HepG2 (cell line): ENCODE measurements around the gene CEP170. TPM values are rescaled to one million over a fixed set of nuclear protein-coding genes. Genes with fewer than 3 reads are reported as not detected.

ENCODE experiments used
- ATAC-seq: fragments of 200-7000 bp; cut with Tn5 transposase; 3 replicates; pipeline ENCODE4 v1.9.1; 2020; ENCODE audit warnings: mild to moderate bottlenecking, moderate library complexity
- BruUV-seq: library from RNA; stranded (reverse); fragments of 400-500 nt; replicated peaks from 2 replicates; lab custom pipeline; 2021; lab: Mats Ljungman, UMichigan
- CTCF ChIA-PET: fragments of 300-600 bp; formaldehyde crosslinking; extraction: SDS; loops from one replicate; lab custom pipeline; 2021; ENCODE audit warnings: low total read pairs, inconsistent platforms, low intra/inter-chr PET ratio; lab: Yijun Ruan, JAX
- POLR2A ChIA-PET: fragments of 350-600 bp; sonication (Branson Sonifier 250); formaldehyde crosslinking; loops from one replicate; lab custom pipeline; 2020; ENCODE audit warnings: antibody characterized with exemption, inconsistent platforms; lab: Yijun Ruan, JAX
- DNase-seq: peaks from one replicate; pipeline ENCODE4 v3.0.0-alpha.2; 2015; ENCODE audit warnings: low spot score
- FAIRE-seq: peaks from 3 replicates; lab custom pipeline; 2011; peaks lifted over from hg19 to GRCh38; lab: Jason Lieb, UNC
- H2AFZ ChIP-seq: one replicate; pipeline ENCODE4 v1.6.1; 2011; ENCODE audit warnings: low read length, inconsistent platforms
- H3K27ac ChIP-seq: fragments of 300-600 bp; 3 replicates; pipeline ENCODE4 v1.8.0; 2011; ENCODE audit warnings: mixed run types, mild to moderate bottlenecking, mixed read lengths, low read length, inconsistent platforms; ENCODE audit not compliant: insufficient read depth; ENCODE audit errors: extremely low read length
- H3K27me3 ChIP-seq, 2 experiments: fragments of 200-600 bp in 1 of 2; 2 replicates in 1 of 2; 3 replicates in 1 of 2; pipeline versions ENCODE4 v1.6.0 to v1.8.0; 2011; ENCODE audit warnings: low read length in 2 of 2, mild to moderate bottlenecking in 2 of 2, moderate library complexity in 2 of 2, inconsistent platforms in 1 of 2; ENCODE audit not compliant: insufficient read depth in 2 of 2, control insufficient read depth in 1 of 2
- H3K36me3 ChIP-seq, 2 experiments: fragments of 200-600 bp in 1 of 2; replicated peaks in 1 of 2; 2 replicates in 1 of 2; 3 replicates in 1 of 2; pipeline versions ENCODE4 v1.5.1 to v1.8.0; 2011; ENCODE audit warnings: low read length in 2 of 2, inconsistent platforms in 1 of 2; ENCODE audit not compliant: insufficient read depth in 2 of 2, control insufficient read depth in 1 of 2
- H3K4me1 ChIP-seq: 2 replicates; pipeline ENCODE4 v1.5.1; 2012; ENCODE audit warnings: low read length, inconsistent platforms; ENCODE audit not compliant: insufficient read depth
- H3K4me2 ChIP-seq: 2 replicates; pipeline ENCODE4 v1.6.0; 2011; ENCODE audit warnings: low read depth, low read length, inconsistent platforms
- H3K4me3 ChIP-seq, 3 experiments: fragments of 200-600 bp in 1 of 3; sonication (generic), shearing (Covaris generic) in 1 of 3; replicated peaks in 1 of 3; 2 replicates each; pipeline ENCODE4 v1.5.1; 2011 to 2016; ENCODE audit warnings: low read length in 3 of 3, inconsistent platforms in 2 of 3, low read depth in 2 of 3, mild to moderate bottlenecking in 2 of 3, control low read depth in 1 of 3, mixed read lengths in 1 of 3; ENCODE audit not compliant: insufficient read depth in 1 of 3
- H3K79me2 ChIP-seq: one replicate; pipeline ENCODE4 v1.6.1; 2011; ENCODE audit warnings: low read length, inconsistent platforms; ENCODE audit not compliant: insufficient read depth
- H3K9ac ChIP-seq: 2 replicates; pipeline ENCODE4 v1.6.0; 2011; ENCODE audit warnings: mild to moderate bottlenecking, low read depth, low read length, inconsistent platforms; ENCODE audit not compliant: insufficient read depth
- H3K9me3 ChIP-seq: 2 replicates; pipeline ENCODE4 v1.5.1; 2012; ENCODE audit warnings: mild to moderate bottlenecking, low read length
- H4K20me1 ChIP-seq: 2 replicates; pipeline ENCODE4 v1.6.0; 2011; ENCODE audit warnings: inconsistent platforms, mild to moderate bottlenecking, low read length, moderate library complexity; ENCODE audit not compliant: insufficient read depth
- EED ChIP-seq: sonication (generic); formaldehyde crosslinking; IDR thresholded peaks from 2 replicates; pipeline ENCODE4 v1.5.0; 2020; ENCODE audit warnings: mild to moderate bottlenecking, missing genetic modification reagents
- GABPA ChIP-seq, 2 experiments: IDR thresholded peaks; 2 replicates each; pipeline ENCODE4 v1.6.1; 2011 to 2016; ENCODE audit warnings: low read depth in 2 of 2, low read length in 1 of 2, missing biosample characterization in 1 of 2, missing genetic modification characterization in 1 of 2
- ISX ChIP-seq: sonication (generic); formaldehyde crosslinking; conservative IDR thresholded peaks from 2 replicates; pipeline ENCODE4 v1.5.0; 2020; ENCODE audit warnings: missing genetic modification reagents
- LCORL ChIP-seq, 2 experiments: fragments of 450-650 bp in 1 of 2; sonication (generic) in 1 of 2; formaldehyde crosslinking in 1 of 2; IDR thresholded peaks; 2 replicates each; pipeline versions ENCODE4 v1.5.0 to v1.6.1; 2017 to 2020; ENCODE audit warnings: antibody characterized with exemption in 1 of 2, missing genetic modification reagents in 1 of 2
- MAF1 ChIP-seq: sonication (generic); formaldehyde crosslinking; IDR thresholded peaks from 2 replicates; pipeline ENCODE4 v1.5.0; 2020; ENCODE audit warnings: missing genetic modification reagents, borderline replicate concordance
- NR2F1 ChIP-seq, 2 experiments: fragments of 450-650 bp in 1 of 2; formaldehyde crosslinking in 1 of 2; IDR thresholded peaks; 2 replicates each; pipeline versions ENCODE4 v1.5.0 to v1.6.1; 2016 to 2020; ENCODE audit warnings: mild to moderate bottlenecking in 1 of 2, missing compliant biosample characterization in 1 of 2, missing genetic modification reagents in 1 of 2, moderate library complexity in 1 of 2
- PCBP2 ChIP-seq: fragments of 200-400 bp; formaldehyde crosslinking; optimal IDR thresholded peaks from 2 replicates; pipeline ENCODE3; 2018; ENCODE audit warnings: low read length, low read depth; ENCODE audit not compliant: poor library complexity, severe bottlenecking
- RNF2 ChIP-seq: fragments of 450-650 bp; conservative IDR thresholded peaks from 2 replicates; pipeline ENCODE4 v1.6.1; 2016; ENCODE audit warnings: low read depth
- SETDB1 ChIP-seq: sonication (generic); formaldehyde crosslinking; IDR thresholded peaks from 2 replicates; pipeline ENCODE4 v1.5.1; 2020; ENCODE audit warnings: missing genetic modification reagents, mild to moderate bottlenecking, borderline replicate concordance
- SNAPC2 ChIP-seq: sonication (generic); formaldehyde crosslinking; IDR thresholded peaks from 2 replicates; pipeline ENCODE4 v1.8.1; 2022; ENCODE audit warnings: mild to moderate bottlenecking, missing genetic modification reagents
- WGBS: methylation state at CpG from one replicate; pipeline ENCODE4 v1.1.6; 2017; ENCODE audit warnings: low lambda C conversion rate; 5-methylcytosine and 5-hydroxymethylcytosine counted together
- in situ Hi-C: cut with HindIII; loops from 2 replicates; pipeline ENCODE4 v1.10.0; 2017; ENCODE audit warnings: low pct_unique_long_range_greater_than_20kb; ENCODE audit not compliant: extremely low pct_ligation_motif_present
- intact Hi-C: fragments of 100-400 bp; cut with micrococcal nuclease; formaldehyde crosslinking; loops from one replicate; pipeline ENCODE4 v1.10.0; 2022; ENCODE audit not compliant: unreplicated experiment
- polyA plus RNA-seq, 8 experiments: library from polyadenylated mRNA; depleted of rRNA in 3 of 8; stranded (reverse) in 7 of 8; unstranded in 1 of 8; fragments of >200 nt; fragmentation: Illumina TruSeq in 4 of 8; extraction: Trizol in 4 of 8; gene quantifications; 2 replicates each; pipeline versions ENCODE4 v1.2.1 to v1.2.3, GENCODE V29; 2011 to 2016; ENCODE audit warnings: low read depth in 4 of 8, missing spikeins in 1 of 8, mixed read lengths in 1 of 8; ENCODE audit not compliant: insufficient read depth in 1 of 8
- total RNA-seq, 5 experiments: library from RNA; depleted of rRNA; stranded (reverse); fragments of >200 nt; fragmentation: Illumina TruSeq; extraction: Trizol; gene quantifications; 2 replicates each; pipeline ENCODE4 v1.2.3, GENCODE V29; 2016; ENCODE audit warnings: low read depth in 1 of 5

The CEP170 gene
- total and polyA plus RNA-seq, 2 of the 13 experiments (the other 11 are each of a cell fraction or from before 2014, with no cell fraction given) = 23.0 to 28.6 TPM

DNA sequence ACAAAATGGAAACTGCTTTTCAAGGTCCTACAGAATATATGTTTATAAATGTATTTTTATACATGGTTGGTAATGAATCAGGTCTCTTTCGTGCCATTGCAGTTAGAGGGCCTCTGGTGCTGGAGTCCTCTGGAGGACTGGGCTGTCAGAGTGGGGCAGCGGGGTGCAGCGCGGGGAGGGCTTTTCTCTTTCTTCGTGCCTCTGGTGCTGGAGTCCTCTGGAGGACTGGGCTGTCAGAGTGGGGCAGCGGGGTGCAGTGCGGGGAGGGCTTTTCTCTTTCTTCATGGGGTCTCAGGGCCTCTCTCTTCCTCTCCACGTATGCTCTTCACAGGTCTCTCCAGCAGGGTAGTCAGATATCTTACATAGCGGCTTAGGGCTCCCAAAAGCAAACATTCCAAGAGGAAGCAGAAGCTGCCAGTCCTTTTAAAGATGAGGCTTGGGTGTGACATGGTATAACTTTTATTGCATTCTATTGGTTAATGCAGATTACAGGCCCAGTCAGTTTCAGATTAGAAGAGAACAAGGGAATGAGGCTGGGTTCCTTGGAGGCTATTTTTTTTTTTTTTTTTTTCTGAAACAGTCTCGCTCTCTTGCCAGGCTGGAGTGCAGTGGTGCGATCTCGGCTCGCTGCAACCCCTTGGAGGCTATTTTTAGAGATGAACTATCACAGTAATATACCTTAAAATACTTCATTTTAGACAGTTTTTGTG, 13.8 kb upstream of the CEP170 start:
- Histone ChIP-seq H3K27ac (no peak overlapping the region), H3K27me3 (no peaks in the 10 kb centered on the region), H3K4me3 (no peak overlapping the region), H3K36me3 (no peaks in the 10 kb centered on the region), H3K4me1 (no peaks in the 10 kb centered on the region; the same call in 1 of the 2 replicates), H3K9ac (no peak overlapping the region), H3K79me2 (no peaks in the 10 kb centered on the region), H4K20me1 (no peaks in the 10 kb centered on the region), H2AFZ (no peak overlapping the region), H3K4me2 (no peak overlapping the region), H3K9me3 (no peaks in the 10 kb centered on the region)
- in situ Hi-C loops = no loop called here
- ChIA-PET CTCF (no interaction called here), POLR2A (no interaction called here)
- TF ChIP-seq MAF1 (CRISPR knock-in tag) = no peak
- no peak for TF ChIP-seq GABPA (IDR thresholded peaks at IDR 0.05; ENCODE audit: low read depth, low read length)
- TF ChIP-seq GABPA (CRISPR knock-in tag; IDR thresholded peaks at IDR 0.05; ENCODE audit: low read depth) = no peak
- TF ChIP-seq RNF2 = no peak
- no peak for TF ChIP-seq PCBP2
- no peak for TF ChIP-seq LCORL (IDR thresholded peaks at IDR 0.05)
- no peak for TF ChIP-seq LCORL (CRISPR knock-in tag; IDR thresholded peaks at IDR 0.05)
- TF ChIP-seq EED (CRISPR knock-in tag) = no peak
- TF ChIP-seq SNAPC2 (CRISPR knock-in tag) = no peak
- TF ChIP-seq NR2F1 (CRISPR knock-in tag; IDR thresholded peaks at IDR 0.05) = no peak
- no peak for TF ChIP-seq SETDB1
- no peak for TF ChIP-seq ISX (CRISPR knock-in tag)
- ATAC-seq (no peak), FAIRE-seq (no peak), DNase-seq (no peak)
- intact Hi-C loops = no loop called here
- 93% methylated on average over 13 of the region's 13 CpGs for WGBS
- no TSS peak for BruUV-seq
